Keratinocyte (primary cell): ENCODE measurements around the gene SLC30A1. TPM values are rescaled to one million over a fixed set of nuclear protein-coding genes. Genes with fewer than 3 reads are reported as not detected.

Experiments
- DNase-seq: peaks from one replicate; pipeline ENCODE4 v3.0.0-alpha.2; 2011; ENCODE audit warnings: low read depth, missing footprints, low spot score
- FAIRE-seq: peaks from 2 replicates; lab custom pipeline; 2011; peaks lifted over from hg19 to GRCh38; lab: Jason Lieb, UNC
- H2AFZ ChIP-seq: 2 replicates; pipeline ENCODE4 v1.6.0; 2012; ENCODE audit warnings: low read length, control low read depth, inconsistent platforms; ENCODE audit not compliant: control insufficient read depth
- H3K27ac ChIP-seq: 2 replicates; pipeline ENCODE4 v1.5.1; 2011; ENCODE audit warnings: low read length; ENCODE audit not compliant: control insufficient read depth, insufficient read depth
- H3K27me3 ChIP-seq: 3 replicates; pipeline ENCODE4 v1.6.0; 2011; ENCODE audit warnings: low read length; ENCODE audit not compliant: control insufficient read depth, insufficient read depth; ENCODE audit errors: extremely low read depth
- H3K36me3 ChIP-seq, 2 experiments: 2 replicates in 1 of 2; 3 replicates in 1 of 2; pipeline ENCODE4 v1.5.1; 2011; ENCODE audit warnings: low read length in 2 of 2, mild to moderate bottlenecking in 1 of 2; ENCODE audit not compliant: control insufficient read depth in 2 of 2, insufficient read depth in 2 of 2; ENCODE audit errors: extremely low read depth in 1 of 2
- H3K4me1 ChIP-seq: 3 replicates; pipeline ENCODE4 v1.5.1; 2011; ENCODE audit warnings: low read length; ENCODE audit not compliant: control insufficient read depth, insufficient read depth; ENCODE audit errors: extremely low read depth
- H3K4me2 ChIP-seq: 3 replicates; pipeline ENCODE4 v1.6.0; 2011; ENCODE audit warnings: low read depth, low read length; ENCODE audit not compliant: control insufficient read depth, insufficient read depth; ENCODE audit errors: extremely low read depth
- H3K4me3 ChIP-seq, 3 experiments: fragments of 200-600 bp in 1 of 3; sonication (generic) in 1 of 3; 2 replicates in 2 of 3; 3 replicates in 1 of 3; pipeline ENCODE4 v1.5.1; 2011 to 2016; ENCODE audit warnings: low read length in 3 of 3, mild to moderate bottlenecking in 3 of 3, control low read depth in 2 of 3, inconsistent platforms in 1 of 3, low read depth in 1 of 3, mixed read lengths in 1 of 3, mixed run types in 1 of 3, moderate library complexity in 1 of 3; ENCODE audit not compliant: control insufficient read depth in 2 of 3, insufficient read depth in 2 of 3; ENCODE audit errors: extremely low read depth in 1 of 3
- H3K79me2 ChIP-seq: 2 replicates; pipeline ENCODE4 v1.6.0; 2012; ENCODE audit warnings: low read length; ENCODE audit not compliant: control insufficient read depth, insufficient read depth
- H3K9ac ChIP-seq: 3 replicates; pipeline ENCODE4 v1.6.0; 2011; ENCODE audit warnings: low read length; ENCODE audit not compliant: control insufficient read depth, insufficient read depth; ENCODE audit errors: extremely low read depth
- H3K9me1 ChIP-seq: 3 replicates; pipeline ENCODE4 v1.6.0; 2011; ENCODE audit warnings: low read length; ENCODE audit not compliant: control insufficient read depth, insufficient read depth; ENCODE audit errors: extremely low read depth
- H3K9me3 ChIP-seq: 2 replicates; pipeline ENCODE4 v1.5.1; 2012; ENCODE audit warnings: low read depth, low read length; ENCODE audit not compliant: control insufficient read depth
- H4K20me1 ChIP-seq: 3 replicates; pipeline ENCODE4 v1.6.0; 2011; ENCODE audit warnings: low read length; ENCODE audit not compliant: control insufficient read depth, insufficient read depth; ENCODE audit errors: extremely low read depth
- EZH2 ChIP-seq: IDR thresholded peaks from one replicate; pipeline ENCODE4 v1.6.1; 2012; ENCODE audit warnings: inconsistent platforms, mild to moderate bottlenecking, low read length, moderate library complexity
- dilution Hi-C: fragments of 300-500 bp; cut with MboI; formaldehyde crosslinking; loops from one replicate; pipeline ENCODE4 v1.7.0; 2020; ENCODE audit warnings: low sequenced_read_pairs; ENCODE audit not compliant: extremely low pct_ligation_motif_present
- polyA plus RNA-seq, 5 experiments: library from polyadenylated mRNA; depleted of rRNA in 3 of 5; stranded (reverse) in 3 of 5; stranded (forward) in 1 of 5; unstranded in 1 of 5; fragments of >200 nt; gene quantifications; 1 replicate in 1 of 5; 2 replicates in 3 of 5; 3 replicates in 1 of 5; pipeline versions ENCODE4 v1.2.1 to v1.2.3, GENCODE V29; 2011 to 2012; ENCODE audit warnings: missing spikeins in 2 of 5, low read depth in 1 of 5, low replicate concordance in 1 of 5
- TF ChIP-seq, protein P1 (sequence below), 3 experiments: IDR thresholded peaks in 1 of 3; conservative IDR thresholded peaks in 1 of 3; optimal IDR thresholded peaks in 1 of 3; 2 replicates in 2 of 3; 3 replicates in 1 of 3; pipeline versions ENCODE3 to v1.5.1; 2011; ENCODE audit warnings: low read length in 3 of 3, mild to moderate bottlenecking in 3 of 3, moderate library complexity in 2 of 3, control low read depth in 1 of 3, inconsistent platforms in 1 of 3; ENCODE audit not compliant: insufficient read depth in 2 of 3; ENCODE audit errors: extremely low read depth in 1 of 3

Gene SLC30A1
- polyA plus RNA-seq, 1 donor (not counting 4 experiments of a cell fraction or from before 2014, with no cell fraction given), result 17.2 TPM

DNA sequence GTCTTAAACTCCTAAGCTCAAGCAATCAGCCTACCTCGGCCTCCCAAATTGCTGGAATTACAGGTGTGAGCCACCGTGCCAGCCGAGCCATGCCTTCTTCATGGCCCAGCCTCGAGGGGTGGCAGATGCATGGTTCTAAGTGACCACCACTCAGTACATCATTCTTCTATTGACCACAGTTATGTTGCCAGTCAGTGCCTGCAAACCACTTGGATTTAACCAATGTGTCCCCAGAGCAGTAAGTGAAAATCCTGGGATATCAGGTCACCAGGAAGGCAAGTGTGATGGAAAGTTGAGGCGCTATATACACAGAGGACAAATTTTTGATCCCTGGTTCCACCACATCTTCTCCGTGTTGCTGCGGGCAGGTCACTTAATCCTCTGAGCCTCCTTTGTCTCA lies 50.0 kb downstream of the SLC30A1 start:
- H3K4me2 ChIP-seq, result no peak overlapping the region
- no peaks in the 10 kb centered on the region for H3K9me1 ChIP-seq
- H3K4me3 ChIP-seq, result no peak overlapping the region
- no peak for FAIRE-seq
- no peaks in the 10 kb centered on the region for H3K9me3 ChIP-seq
- TF ChIP-seq EZH2, result no peak
- TF ChIP-seq, protein P1, sequence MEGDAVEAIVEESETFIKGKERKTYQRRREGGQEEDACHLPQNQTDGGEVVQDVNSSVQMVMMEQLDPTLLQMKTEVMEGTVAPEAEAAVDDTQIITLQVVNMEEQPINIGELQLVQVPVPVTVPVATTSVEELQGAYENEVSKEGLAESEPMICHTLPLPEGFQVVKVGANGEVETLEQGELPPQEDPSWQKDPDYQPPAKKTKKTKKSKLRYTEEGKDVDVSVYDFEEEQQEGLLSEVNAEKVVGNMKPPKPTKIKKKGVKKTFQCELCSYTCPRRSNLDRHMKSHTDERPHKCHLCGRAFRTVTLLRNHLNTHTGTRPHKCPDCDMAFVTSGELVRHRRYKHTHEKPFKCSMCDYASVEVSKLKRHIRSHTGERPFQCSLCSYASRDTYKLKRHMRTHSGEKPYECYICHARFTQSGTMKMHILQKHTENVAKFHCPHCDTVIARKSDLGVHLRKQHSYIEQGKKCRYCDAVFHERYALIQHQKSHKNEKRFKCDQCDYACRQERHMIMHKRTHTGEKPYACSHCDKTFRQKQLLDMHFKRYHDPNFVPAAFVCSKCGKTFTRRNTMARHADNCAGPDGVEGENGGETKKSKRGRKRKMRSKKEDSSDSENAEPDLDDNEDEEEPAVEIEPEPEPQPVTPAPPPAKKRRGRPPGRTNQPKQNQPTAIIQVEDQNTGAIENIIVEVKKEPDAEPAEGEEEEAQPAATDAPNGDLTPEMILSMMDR (optimal IDR thresholded peaks at IDR 0.05 in 1 of 3, IDR thresholded peaks at IDR 0.05 in 1 of 3, conservative IDR thresholded peaks at IDR 0.05 in 1 of 3; ENCODE audit: extremely low read depth in 1 of 3, insufficient read depth in 2 of 3, low read length in 3 of 3), result no peak
- DNase-seq, result no peak
- H3K36me3 ChIP-seq, result no peaks in the 10 kb centered on the region
- no peaks in the 10 kb centered on the region for H4K20me1 ChIP-seq
- H3K27ac ChIP-seq, result no peak overlapping the region
- dilution Hi-C loops, result no loop called here
- H3K27me3 ChIP-seq, result peaks cover 14% of the 10 kb centered on the region
- no peak overlapping the region for H3K9ac ChIP-seq
- H2AFZ ChIP-seq, result no peak overlapping the region
- H3K79me2 ChIP-seq, result no peaks in the 10 kb centered on the region
- no peaks in the 10 kb centered on the region for H3K4me1 ChIP-seq

DNA sequence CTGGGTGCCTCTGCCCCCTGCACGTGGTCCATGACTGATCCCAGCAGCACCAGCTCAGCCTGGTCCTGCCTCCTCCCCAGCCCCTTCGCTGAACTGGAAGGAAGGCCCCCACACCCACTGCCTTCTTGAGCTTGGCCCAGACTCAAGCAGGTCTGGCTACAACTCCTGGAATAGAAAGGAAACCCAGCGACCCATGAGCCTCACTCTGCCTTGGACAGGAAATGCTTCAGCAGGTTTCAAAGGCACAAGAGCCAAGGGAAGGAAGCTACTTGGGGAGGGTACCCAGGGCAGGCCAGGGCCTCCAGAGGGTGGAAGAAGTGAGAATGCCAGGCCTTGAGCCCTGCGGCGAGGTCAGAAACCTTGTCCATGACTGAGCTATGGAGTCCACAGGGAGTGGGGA lies 51.1 kb downstream of the SLC30A1 start:
- Histone ChIP-seq H3K36me3 (no peaks in the 10 kb centered on the region), H3K4me2 (no peak overlapping the region), H3K4me3 (no peak overlapping the region), H3K9ac (no peak overlapping the region), H4K20me1 (no peaks in the 10 kb centered on the region), H3K27ac (no peak overlapping the region), H3K9me1 (no peaks in the 10 kb centered on the region), H3K79me2 (no peaks in the 10 kb centered on the region), H3K4me1 (no peaks in the 10 kb centered on the region), H2AFZ (no peak overlapping the region), H3K9me3 (no peaks in the 10 kb centered on the region), H3K27me3 (peaks cover 14% of the 10 kb centered on the region)
- TF ChIP-seq, protein P1 (optimal IDR thresholded peaks at IDR 0.05 in 1 of 3, IDR thresholded peaks at IDR 0.05 in 1 of 3, conservative IDR thresholded peaks at IDR 0.05 in 1 of 3; ENCODE audit: extremely low read depth in 1 of 3, insufficient read depth in 2 of 3, low read length in 3 of 3), result no peak
- TF ChIP-seq EZH2, result no peak
- dilution Hi-C loops, result no loop called here
- no peak for FAIRE-seq
- no peak for DNase-seq
